GM23338 (cell line): ENCODE measurements around the gene FRMPD1. TPM values are rescaled to one million over a fixed set of nuclear protein-coding genes. Genes with fewer than 3 reads are reported as not detected.

Source experiments
- ATAC-seq: fragments of 200-7000 bp; cut with Tn5 transposase; 3 replicates; pipeline ENCODE4 v1.9.1; 2020
- DNase-seq: peaks from one replicate; pipeline ENCODE4 v3.0.0-alpha.2; 2015; ENCODE audit warnings: low spot score
- H2AFZ ChIP-seq: fragments of 200-600 bp; sonication (generic); 2 replicates; pipeline ENCODE4 v1.8.0; 2016; ENCODE audit warnings: antibody characterized with exemption, mild to moderate bottlenecking, moderate library complexity
- H3F3A ChIP-seq: fragments of 200-600 bp; sonication (generic); replicated peaks from 2 replicates; pipeline ENCODE4 v1.8.0; 2017; ENCODE audit warnings: antibody characterized with exemption, mixed run types, low read depth
- H3K27ac ChIP-seq: fragments of 200-600 bp; sonication (generic); 2 replicates; pipeline ENCODE4 v1.6.1; 2016; ENCODE audit warnings: low read depth
- H3K27me3 ChIP-seq: fragments of 200-600 bp; sonication (generic); 2 replicates; pipeline ENCODE4 v1.8.0; 2016; ENCODE audit warnings: mild to moderate bottlenecking, mixed run types, moderate library complexity; ENCODE audit not compliant: insufficient read depth
- H3K36me3 ChIP-seq: fragments of 200-600 bp; sonication (generic); 2 replicates; pipeline ENCODE4 v1.8.0; 2016; ENCODE audit warnings: mild to moderate bottlenecking; ENCODE audit not compliant: insufficient read depth
- H3K4me1 ChIP-seq: fragments of 200-600 bp; sonication (generic); 2 replicates; pipeline ENCODE4 v1.8.0; 2016; ENCODE audit warnings: mild to moderate bottlenecking, moderate library complexity; ENCODE audit not compliant: insufficient read depth
- H3K4me2 ChIP-seq: fragments of 200-600 bp; sonication (generic); 2 replicates; pipeline ENCODE4 v1.7.1; 2017; ENCODE audit warnings: mixed run types
- H3K4me3 ChIP-seq: fragments of 200-600 bp; sonication (generic); 2 replicates; pipeline ENCODE4 v1.6.1; 2016; ENCODE audit warnings: mixed run types
- H3K79me2 ChIP-seq: fragments of 200-600 bp; sonication (generic); replicated peaks from 2 replicates; pipeline ENCODE4 v1.8.0; 2017; ENCODE audit warnings: mild to moderate bottlenecking; ENCODE audit not compliant: insufficient read depth
- H3K9me2 ChIP-seq: fragments of 200-600 bp; sonication (generic); 2 replicates; pipeline ENCODE4 v1.8.0; 2017; ENCODE audit not compliant: insufficient read depth
- H4K20me1 ChIP-seq: fragments of 200-600 bp; sonication (generic); replicated peaks from 2 replicates; pipeline ENCODE4 v1.8.0; 2017; ENCODE audit warnings: mild to moderate bottlenecking; ENCODE audit not compliant: insufficient read depth
- H3K27ac Mint-ChIP-seq: 2 replicates; pipeline ENCODE4 v1.8.0; 2020; ENCODE audit warnings: inconsistent platforms, mild to moderate bottlenecking, moderate library complexity, mixed read lengths
- H3K27me3 Mint-ChIP-seq: 3 replicates; pipeline ENCODE4 v1.8.0; 2022; ENCODE audit warnings: low read depth, mild to moderate bottlenecking, moderate library complexity, mixed read lengths, inconsistent platforms; ENCODE audit not compliant: insufficient read depth, poor library complexity
- H3K36me3 Mint-ChIP-seq: 3 replicates; pipeline ENCODE4 v1.8.0; 2021; ENCODE audit warnings: low read depth, mild to moderate bottlenecking, inconsistent platforms, moderate library complexity, mixed read lengths
- H3K4me1 Mint-ChIP-seq: 3 replicates; pipeline ENCODE4 v1.8.0; 2020; ENCODE audit warnings: mild to moderate bottlenecking, inconsistent platforms, mixed read lengths
- H3K4me3 Mint-ChIP-seq: 3 replicates; pipeline ENCODE4 v1.8.0; 2021; ENCODE audit warnings: moderate library complexity, mild to moderate bottlenecking, inconsistent platforms, mixed read lengths
- H3K9me3 Mint-ChIP-seq: 3 replicates; pipeline ENCODE4 v1.8.0; 2020; ENCODE audit warnings: moderate library complexity, mild to moderate bottlenecking, inconsistent platforms, mixed read lengths
- CREB1 ChIP-seq: fragments of 250-450 bp; sonication (Bioruptor Pico); IDR thresholded peaks from 2 replicates; pipeline ENCODE4 v1.5.0; 2020; ENCODE audit warnings: low read depth, mild to moderate bottlenecking, moderate library complexity
- CTCF ChIP-seq, 2 experiments: fragments of 200-600 bp in 1 of 2; sonication (generic) in 1 of 2; conservative IDR thresholded peaks; 2 replicates each; pipeline versions ENCODE4 v1.5.1 to v1.6.1; 2016 to 2017; ENCODE audit warnings: antibody characterized with exemption in 2 of 2, low read depth in 2 of 2, mild to moderate bottlenecking in 2 of 2, moderate library complexity in 1 of 2
- EZH2 ChIP-seq: fragments of 200-600 bp; sonication (generic); IDR thresholded peaks from one replicate; pipeline ENCODE4 v1.8.0; 2017; ENCODE audit warnings: antibody characterized with exemption, mild to moderate bottlenecking, low read depth; ENCODE audit not compliant: unreplicated experiment
- EZH2phosphoT487 ChIP-seq: fragments of 200-600 bp; sonication (generic); IDR thresholded peaks from one replicate; pipeline ENCODE4 v1.8.1; 2018; ENCODE audit warnings: antibody characterized with exemption; ENCODE audit not compliant: unreplicated experiment
- JUNB ChIP-seq: IDR thresholded peaks from one replicate; pipeline ENCODE4 v1.6.1; 2016; ENCODE audit warnings: antibody characterized with exemption; ENCODE audit not compliant: unreplicated experiment
- NANOG ChIP-seq: IDR thresholded peaks from 2 replicates; pipeline ENCODE4 v1.6.1; 2016; ENCODE audit warnings: antibody characterized with exemption, borderline replicate concordance
- POLR2AphosphoS5 ChIP-seq: IDR thresholded peaks from 2 replicates; pipeline ENCODE4 v1.6.1; 2016; ENCODE audit warnings: antibody characterized with exemption, low read depth
- STAT1 ChIP-seq: IDR thresholded peaks from one replicate; pipeline ENCODE4 v1.6.1; 2016; ENCODE audit warnings: antibody characterized with exemption; ENCODE audit not compliant: unreplicated experiment
- ZNF114 ChIP-seq: fragments of 250-450 bp; sonication (Bioruptor Pico); IDR thresholded peaks from 2 replicates; pipeline ENCODE4 v1.5.0; 2020; ENCODE audit warnings: mild to moderate bottlenecking, moderate library complexity
- ZNF331 ChIP-seq: fragments of 250-450 bp; sonication (Bioruptor Pico); IDR thresholded peaks from 2 replicates; pipeline ENCODE4 v1.5.0; 2020; ENCODE audit warnings: low read depth, mild to moderate bottlenecking, moderate library complexity
- ZNF462 ChIP-seq: fragments of 250-450 bp; sonication (Bioruptor Pico); IDR thresholded peaks from 2 replicates; pipeline ENCODE4 v1.5.0; 2020; ENCODE audit warnings: mild to moderate bottlenecking, moderate library complexity
- polyA plus RNA-seq: library from polyadenylated mRNA; unstranded; fragments of >200 nt; fragmentation: Nextera tagmentation; extraction: Ambion mirVana; gene quantifications from 2 replicates; pipeline ENCODE4 v1.2.1, GENCODE V29; 2016
- total RNA-seq: library from RNA; depleted of rRNA; stranded (reverse); fragments of >200 nt; shearing (Covaris generic); gene quantifications from 2 replicates; pipeline ENCODE4 v1.2.3, GENCODE V29; 2014

Gene FRMPD1
- total and polyA plus RNA-seq, 2 experiments from 2014 or later: 0.23 to 0.63 TPM

- TF ChIP-seq CTCF (conservative IDR thresholded peaks at IDR 0.05; ENCODE audit: low read depth in 2 of 2) (no peak), NANOG (no peak)
These were observed 80.1 kb downstream of the FRMPD1 start (continued) for GRCh38 chr9:37730839-37731238.

- no peak overlapping the region for H3K4me3 Mint-ChIP-seq
- TF ChIP-seq ZNF114 (no peak), JUNB (no peak), ZNF331 (CRISPR knock-in tag) (no peak)
- no peaks in the 10 kb centered on the region for H3K36me3 Mint-ChIP-seq
- Histone ChIP-seq H3K79me2 (no peaks in the 10 kb centered on the region), H3K4me2 (no peak overlapping the region), H3K4me1 (no peaks in the 10 kb centered on the region), H3K36me3 (no peaks in the 10 kb centered on the region), H4K20me1 (no peaks in the 10 kb centered on the region), H2AFZ (no peak overlapping the region), H3K27me3 (no peaks in the 10 kb centered on the region), H3F3A (no peaks in the 10 kb centered on the region), H3K9me2 (no peaks in the 10 kb centered on the region), H3K27ac (no peak overlapping the region), H3K4me3 (no peak overlapping the region)
- H3K9me3 Mint-ChIP-seq: no peaks in the 10 kb centered on the region
- peaks cover 3% of the 10 kb centered on the region for H3K27me3 Mint-ChIP-seq
- H3K4me1 Mint-ChIP-seq: peaks cover 9% of the 10 kb centered on the region
- no peak overlapping the region for H3K27ac Mint-ChIP-seq
- no peak for ATAC-seq
- no peak for DNase-seq
These were observed 81.5 kb downstream of the FRMPD1 start for GRCh38 chr9:37732086-37732741.

- no peaks in the 10 kb centered on the region for H3K9me2 ChIP-seq
- H3F3A ChIP-seq: no peaks in the 10 kb centered on the region
- H3K27me3 ChIP-seq: no peaks in the 10 kb centered on the region
- no peaks in the 10 kb centered on the region for H3K79me2 ChIP-seq
- Mint-ChIP-seq H3K27ac (no peak overlapping the region), H3K27me3 (peaks cover 3% of the 10 kb centered on the region), H3K9me3 (no peaks in the 10 kb centered on the region), H3K4me1 (peaks cover 9% of the 10 kb centered on the region), H3K36me3 (no peaks in the 10 kb centered on the region), H3K4me3 (no peak overlapping the region)
- no peak overlapping the region for H3K4me3 ChIP-seq
- ATAC-seq (no peak), DNase-seq (no peak)
- no peaks in the 10 kb centered on the region for H3K36me3 ChIP-seq
- H2AFZ ChIP-seq: no peak overlapping the region
- no peak overlapping the region for H3K4me2 ChIP-seq
- H4K20me1 ChIP-seq: no peaks in the 10 kb centered on the region
- H3K4me1 ChIP-seq: no peaks in the 10 kb centered on the region
- H3K27ac ChIP-seq: no peak overlapping the region
- TF ChIP-seq JUNB (no peak), ZNF462 (CRISPR knock-in tag) (no peak), EZH2phosphoT487 (no peak), POLR2AphosphoS5 (no peak), EZH2 (no peak), CREB1 (CRISPR knock-in tag) (no peak), STAT1 (no peak)
These were observed 82.2 kb downstream of the FRMPD1 start for GRCh38 chr9:37732952-37733351.
